ENCODE data around the gene GCDH.
"Not testable (repeated sequence)": the region's sequence is repeated elsewhere in the genome, so short reads cannot be mapped to it uniquely, and the experiment has no call there.

GCDH gene

DNA sequence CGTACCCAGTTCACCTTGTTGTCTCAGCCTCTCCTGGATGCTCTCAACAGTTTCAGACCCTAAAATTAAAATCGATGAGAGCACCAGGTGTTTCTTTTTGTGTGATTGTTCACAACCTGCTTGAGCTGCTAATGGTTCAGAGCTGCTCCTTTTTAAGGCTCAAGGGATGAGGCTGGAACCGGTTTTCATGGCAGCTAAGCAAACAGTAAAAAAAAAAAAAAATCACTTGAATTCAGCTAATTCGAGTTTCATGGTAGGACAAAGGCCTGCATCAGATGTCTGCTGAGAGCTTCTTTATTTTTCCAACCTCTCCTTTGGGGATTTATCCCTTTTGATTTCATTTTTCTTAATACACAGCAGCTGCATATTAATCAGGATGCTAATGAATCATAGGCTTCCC lies 21.6 kb downstream of the GCDH start:
- peak; percentile 94 for DNase-seq

DNA sequence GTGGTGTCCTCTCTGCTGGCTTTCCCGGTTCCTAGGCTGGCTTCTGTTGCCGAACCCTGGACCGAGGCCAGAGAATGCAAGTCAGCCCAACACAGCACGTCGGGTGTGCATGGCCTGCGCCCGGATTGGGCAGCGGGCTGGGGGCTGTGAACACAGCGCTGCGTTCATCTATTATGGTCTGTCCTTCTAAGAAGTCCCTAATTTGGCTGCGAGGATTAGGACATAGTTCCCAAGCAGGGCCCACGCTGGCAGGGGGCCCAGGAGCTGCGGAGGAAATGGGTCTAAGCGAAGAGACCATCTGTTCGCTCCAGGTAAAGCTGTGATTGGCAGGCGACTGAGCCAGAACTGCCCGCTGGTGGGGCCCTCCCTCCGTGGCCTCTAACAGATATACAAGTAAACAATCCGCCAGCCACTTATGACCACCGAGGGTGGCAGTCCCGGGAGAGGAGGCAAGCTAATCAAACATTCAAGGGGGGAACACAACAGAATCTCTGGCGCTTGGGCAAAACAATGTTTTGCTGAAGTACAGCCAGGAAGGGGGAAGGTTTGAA lies 22.1 kb downstream of the GCDH start:
- DNase-seq, result peak; percentile 99

GRCh38 chr19:12913851-12914690 lies 23.1 kb downstream of the GCDH start:
- no peak for DNase-seq

DNA sequence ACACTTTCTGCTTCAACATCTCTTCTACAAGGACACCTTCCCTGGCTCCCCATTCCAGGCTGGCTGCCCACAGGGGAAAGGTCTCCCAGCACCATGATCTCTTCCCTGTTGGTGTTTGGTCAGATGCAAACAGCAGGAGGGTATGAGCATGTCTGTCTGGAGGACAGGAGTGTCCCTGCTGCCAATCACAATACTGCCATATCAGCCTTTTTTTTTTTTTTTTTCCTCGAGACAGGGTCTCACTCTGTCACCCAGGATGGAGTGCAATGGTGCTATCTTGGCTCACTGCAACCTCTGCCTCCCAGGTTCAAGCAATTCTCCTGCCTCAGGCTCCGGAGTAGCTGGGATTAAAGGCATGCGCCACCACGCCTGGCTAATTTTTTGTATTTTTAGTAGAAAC lies 24.9 kb downstream of the GCDH start:
- DNase-seq, result not testable (repeated sequence)

- no peak for DNase-seq
Measured at GRCh38 chr19:12918253-12918652, 27.3 kb downstream of the GCDH start.

- DNase-seq, result no peak
Measured at GRCh38 chr19:12921047-12921446, 30.1 kb downstream of the GCDH start.

DNA sequence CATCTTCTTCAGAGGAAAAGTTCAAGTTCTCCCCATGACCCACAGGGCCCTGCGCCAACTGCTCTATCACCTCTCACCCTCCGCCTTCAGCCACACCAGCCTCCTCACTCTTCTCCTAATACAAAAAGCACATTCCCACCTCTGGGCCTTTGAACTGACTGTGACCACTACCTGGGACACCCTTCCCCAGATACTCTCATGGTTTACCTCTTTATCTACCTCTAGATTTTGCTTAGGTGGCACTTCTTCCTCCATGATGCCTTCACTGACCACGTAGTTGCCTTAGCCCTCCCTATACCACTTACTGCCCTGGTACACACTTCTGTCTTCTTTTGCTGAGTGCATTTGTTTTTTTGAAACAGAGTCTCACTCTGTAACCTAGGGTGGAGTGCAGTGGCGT lies 32.0 kb downstream of the GCDH start:
- no peak for DNase-seq

GRCh38 chr19:12924621-12925310 lies 33.8 kb downstream of the GCDH start:
- no peak for DNase-seq

DNA sequence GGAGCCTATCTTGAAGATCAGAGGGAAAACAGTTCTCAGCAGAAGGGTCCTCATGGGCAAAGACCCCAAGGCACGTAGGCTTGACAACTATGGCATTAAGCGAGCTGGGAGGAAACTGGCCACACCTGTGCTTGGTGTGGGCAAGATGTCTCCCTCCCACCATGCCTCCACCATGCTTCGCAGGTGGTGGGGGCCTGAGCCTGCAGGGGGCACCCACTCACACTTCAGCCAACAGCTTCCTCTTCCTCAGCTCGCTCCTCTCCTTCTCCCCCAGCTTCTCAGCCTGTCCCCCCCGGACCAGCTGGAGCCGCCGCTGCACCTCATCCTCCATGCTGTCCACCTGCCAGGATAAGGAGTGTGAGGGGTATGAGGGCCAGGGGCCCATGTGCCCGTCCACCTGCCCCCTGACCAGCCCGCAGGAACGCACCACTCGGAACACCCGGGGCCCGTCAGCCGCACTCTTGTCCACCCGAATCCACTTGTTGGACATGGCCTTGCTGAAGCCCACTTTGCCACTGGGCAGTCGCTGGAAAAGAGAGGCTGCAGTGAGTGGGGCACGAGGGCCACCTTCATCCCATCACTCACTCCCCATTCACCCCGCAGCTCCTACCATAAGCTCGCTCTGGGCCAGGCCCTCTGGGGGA lies 39.2 kb downstream of the GCDH start:
- DNase-seq, result no peak

GRCh38 chr19:12932392-12933286 lies 41.7 kb downstream of the GCDH start:
- DNase-seq, result no peak

GRCh38 chr19:12933287-12934072 lies 42.5 kb downstream of the GCDH start, which contains the start of gene FARSA:
Gene FARSA (minus strand): TSS chr19:12933711. CDS start chr19:12933696, 15 bp downstream.
- DNase-seq, result peak; percentile 90

GRCh38 chr19:12935071-12935470 lies 44.1 kb downstream of the GCDH start:
- DNase-seq, result no peak

DNA sequence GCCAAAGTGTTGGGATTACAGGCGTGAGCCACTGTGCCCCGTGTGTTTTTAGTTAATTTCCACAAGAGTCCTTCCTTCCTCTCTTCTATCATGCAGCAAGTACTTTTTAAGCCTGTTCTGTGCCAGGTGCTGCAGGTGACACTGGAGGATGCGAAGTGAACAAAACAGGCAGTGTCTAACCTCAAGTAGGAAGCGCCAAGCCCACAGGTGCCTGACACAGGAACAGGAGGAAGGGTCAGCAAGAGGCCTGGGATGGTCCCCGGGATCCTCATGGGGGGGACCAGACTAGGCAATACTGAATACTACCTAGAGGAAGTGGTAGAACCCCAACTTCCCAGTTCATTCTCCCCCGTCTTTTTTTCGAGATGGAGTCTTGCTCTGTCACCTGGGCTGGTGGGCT lies 45.6 kb downstream of the GCDH start:
- no peak for DNase-seq

DNA sequence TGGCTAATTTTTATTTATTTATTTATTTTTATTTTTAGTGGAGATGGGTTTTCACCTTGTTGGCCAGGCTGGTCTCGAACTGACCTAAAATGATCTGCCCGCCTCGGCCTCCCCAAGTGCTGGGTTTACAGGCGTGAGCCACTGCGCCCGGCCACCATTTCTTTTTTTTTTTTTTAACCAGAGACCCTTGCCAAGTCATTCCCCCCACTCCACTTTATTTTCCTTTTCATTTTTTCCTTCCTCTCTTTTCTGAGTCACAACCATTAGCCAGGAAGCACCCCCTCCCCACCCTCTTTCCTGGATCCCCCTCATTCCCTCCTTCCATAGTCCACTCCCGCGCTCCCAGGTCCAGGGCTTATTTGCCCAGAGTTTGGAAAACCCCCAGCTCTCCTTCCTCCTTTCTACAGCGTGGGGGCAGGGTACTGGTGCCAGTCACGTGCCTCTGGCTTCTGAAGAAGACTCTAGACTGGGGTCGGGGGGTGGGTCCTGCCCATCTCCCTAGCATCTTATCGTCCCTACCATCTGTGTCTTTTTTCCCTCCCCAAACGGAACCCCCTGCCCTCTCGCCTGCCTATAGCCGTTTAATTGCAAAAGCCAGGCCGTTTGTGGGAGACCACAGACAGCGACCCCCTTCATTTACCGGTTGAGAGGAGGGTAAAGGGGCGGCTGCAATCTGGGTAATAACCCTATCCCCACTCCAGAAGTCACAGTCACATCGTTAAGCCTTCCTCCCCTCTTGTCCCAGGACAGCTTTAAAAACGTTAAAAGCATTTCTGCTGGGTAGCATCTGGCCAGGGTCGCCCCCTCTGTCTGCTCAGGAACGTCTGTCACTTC lies 46.4 kb downstream of the GCDH start:
- no peak for DNase-seq

GRCh38 chr19:12937927-12938778 lies 47.2 kb downstream of the GCDH start, which contains the start of gene CALR:
Gene CALR (plus strand): TSS chr19:12938609. CDS start chr19:12938680, 71 bp downstream.
- peak; percentile 99 for DNase-seq

DNA sequence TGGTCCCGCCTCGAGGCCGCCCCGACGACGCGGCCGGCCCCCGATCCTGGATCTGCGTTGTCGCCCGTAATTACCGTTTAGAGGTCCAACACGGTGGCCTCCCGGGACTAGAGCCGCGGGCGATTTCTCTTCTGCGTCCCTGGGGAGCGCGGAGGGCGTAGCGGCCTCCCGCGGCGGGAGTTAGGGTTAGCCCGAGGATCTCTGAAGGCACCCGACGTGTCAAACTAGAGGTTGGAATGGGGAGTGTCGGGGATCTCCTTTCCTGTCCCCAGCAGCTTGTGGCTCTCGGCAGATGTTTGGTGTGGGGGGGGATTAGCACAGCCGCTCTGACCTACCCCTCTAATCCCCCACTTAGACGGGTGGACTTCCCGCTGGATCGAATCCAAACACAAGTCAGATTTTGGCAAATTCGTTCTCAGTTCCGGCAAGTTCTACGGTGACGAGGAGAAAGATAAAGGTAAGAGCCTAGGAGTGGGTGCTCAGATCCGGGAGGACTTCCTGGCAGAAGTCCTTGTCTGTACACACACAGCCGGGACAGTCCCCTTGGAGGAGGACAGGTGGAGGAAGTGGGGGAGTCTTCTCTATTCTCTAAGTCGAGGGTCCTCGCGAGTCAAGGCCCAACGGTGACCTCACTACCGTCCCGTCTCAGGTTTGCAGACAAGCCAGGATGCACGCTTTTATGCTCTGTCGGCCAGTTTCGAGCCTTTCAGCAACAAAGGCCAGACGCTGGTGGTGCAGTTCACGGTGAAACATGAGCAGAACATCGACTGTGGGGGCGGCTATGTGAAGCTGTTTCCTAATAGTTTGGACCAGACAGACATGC lies 48.0 kb downstream of the GCDH start:
- no peak for DNase-seq

GRCh38 chr19:12939975-12940423 lies 49.0 kb downstream of the GCDH start:
- DNase-seq, result no peak

DNA sequence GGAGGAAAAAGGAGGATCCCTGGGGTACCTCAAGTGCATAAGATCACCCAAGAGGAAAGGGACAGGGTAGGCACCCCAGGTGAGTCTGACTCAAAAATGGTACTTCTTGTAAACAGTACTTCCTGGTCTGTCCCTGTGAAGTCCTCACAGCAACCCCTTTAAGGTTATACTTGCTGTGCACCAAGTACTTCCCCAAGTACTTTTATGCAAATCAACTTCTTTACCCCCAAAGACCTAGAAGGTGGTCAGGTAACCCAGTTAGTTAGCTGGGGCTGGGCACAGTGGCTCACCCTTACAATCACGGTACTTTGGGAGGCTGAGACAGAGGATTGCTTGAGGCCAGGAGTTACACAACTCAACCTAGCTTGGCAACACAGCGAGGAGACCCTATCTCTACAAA lies 49.9 kb downstream of the GCDH start:
- DNase-seq, result no peak
